LHCN-M2 (cell line): ENCODE measurements around the gene CTSE. TPM values are rescaled to one million over a fixed set of nuclear protein-coding genes. Genes with fewer than 3 reads are reported as not detected.
A peak's percentile ranks its signal among the peaks of the same experiment; 100 is the strongest.
"Not testable (repeated sequence)": the region's sequence is repeated elsewhere in the genome, so short reads cannot be mapped to it uniquely, and the experiment has no call there.

Experiments
- DNase-seq: peaks from one replicate; pipeline ENCODE4 v3.0.0-alpha.2; 2012; ENCODE audit warnings: low read depth
- total RNA-seq: library from RNA; depleted of rRNA; stranded (reverse); fragments of >200 nt; gene quantifications from 2 replicates; pipeline ENCODE4 v1.2.3, GENCODE V29; 2014

Gene CTSE
- total RNA-seq, 1 experiment from 2014 or later, result not detected

- no peak for DNase-seq
These were observed 9.1 kb downstream of the CTSE start for GRCh38 chr1:206014601-206015000.

GRCh38 chr1:206013026-206013795 lies 10.5 kb downstream of the CTSE start:
- no peak for DNase-seq

GRCh38 chr1:206012086-206012859 lies 11.4 kb downstream of the CTSE start:
- DNase-seq, result peak; percentile 61

GRCh38 chr1:206011057-206011456 lies 12.6 kb downstream of the CTSE start:
- no peak for DNase-seq

- no peak for DNase-seq
These were observed 13.6 kb downstream of the CTSE start for GRCh38 chr1:206010060-206010459.

GRCh38 chr1:206006946-206007345 lies 16.7 kb downstream of the CTSE start:
- no peak for DNase-seq

GRCh38 chr1:206005778-206006180 lies 17.9 kb downstream of the CTSE start:
- DNase-seq, result no peak

- no peak for DNase-seq
These were observed 18.5 kb downstream of the CTSE start for GRCh38 chr1:206005234-206005633.

GRCh38 chr1:206004826-206005225 lies 18.9 kb downstream of the CTSE start:
- DNase-seq, result no peak

GRCh38 chr1:206003854-206004800 lies 19.6 kb downstream of the CTSE start:
- DNase-seq, result no peak

- peak; percentile 66 for DNase-seq
These were observed 20.6 kb downstream of the CTSE start, which contains the start of gene RAB7B for GRCh38 chr1:206002871-206003801. Gene RAB7B, minus strand, starts transcription at chr1:206003395. Its CDS starts 9,260 bp downstream, at chr1:205994135.

- no peak for DNase-seq
These were observed 21.5 kb downstream of the CTSE start for GRCh38 chr1:206002160-206002559.

- DNase-seq, result peak; percentile 91
These were observed 22.2 kb downstream of the CTSE start for GRCh38 chr1:206001476-206001888.

GRCh38 chr1:206000641-206001339 lies 22.9 kb downstream of the CTSE start:
- DNase-seq, result no peak

GRCh38 chr1:205998457-205999241 lies 25.0 kb downstream of the CTSE start:
- DNase-seq, result no peak

- DNase-seq, result not testable (repeated sequence)
These were observed 27.1 kb downstream of the CTSE start for GRCh38 chr1:205996641-205997040.

- no peak for DNase-seq
These were observed 29.3 kb downstream of the CTSE start for GRCh38 chr1:205994346-205994745.

GRCh38 chr1:205993068-205993467 lies 30.6 kb downstream of the CTSE start:
- DNase-seq, result no peak
